Glomerular visceral epithelial cell (primary cell): ENCODE data around the gene CNTNAP2.

ENCODE experiments used
- DNase-seq: peaks from one replicate; pipeline ENCODE4 v3.0.0-alpha.2; 2016; ENCODE audit errors: extremely low spot score

CNTNAP2 gene

DNA sequence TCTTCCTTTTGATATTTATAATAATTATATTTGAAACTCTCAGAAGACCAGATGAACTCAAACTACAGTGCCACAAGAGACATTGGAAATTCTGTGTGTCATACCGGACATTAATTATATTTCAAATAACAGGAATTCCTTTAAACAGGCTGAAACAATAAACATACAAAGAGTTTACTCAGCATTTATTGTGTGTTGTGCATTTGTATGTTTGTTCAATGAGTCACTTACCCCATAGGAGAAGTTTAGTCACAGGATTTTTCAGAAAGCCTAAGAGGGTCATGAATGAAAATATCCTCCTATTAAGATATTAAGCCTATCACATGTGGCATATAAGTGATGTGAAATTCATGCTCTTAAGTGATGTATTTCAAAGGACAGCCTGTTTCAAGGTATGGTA lies 566.8 kb downstream of the CNTNAP2 start:
- no peak for DNase-seq

DNA sequence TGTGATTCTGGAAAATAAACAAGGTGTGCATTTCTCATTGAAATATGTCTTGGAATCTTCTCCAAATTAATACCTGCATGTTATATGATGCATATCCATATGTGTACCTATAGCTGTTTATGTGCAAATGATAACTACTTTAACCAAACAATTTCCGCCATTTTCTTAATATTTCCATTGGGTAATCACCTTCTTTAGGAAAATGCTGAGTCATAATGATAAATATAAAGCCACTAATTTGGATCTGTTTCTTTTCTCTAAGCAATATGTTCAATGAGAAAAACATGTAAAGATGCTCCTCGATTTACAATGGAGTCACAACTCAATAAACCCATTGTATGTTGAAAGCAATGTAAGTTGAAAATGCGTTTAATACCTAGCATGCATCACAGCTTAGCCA lies 574.4 kb downstream of the CNTNAP2 start:
- no peak for DNase-seq

DNA sequence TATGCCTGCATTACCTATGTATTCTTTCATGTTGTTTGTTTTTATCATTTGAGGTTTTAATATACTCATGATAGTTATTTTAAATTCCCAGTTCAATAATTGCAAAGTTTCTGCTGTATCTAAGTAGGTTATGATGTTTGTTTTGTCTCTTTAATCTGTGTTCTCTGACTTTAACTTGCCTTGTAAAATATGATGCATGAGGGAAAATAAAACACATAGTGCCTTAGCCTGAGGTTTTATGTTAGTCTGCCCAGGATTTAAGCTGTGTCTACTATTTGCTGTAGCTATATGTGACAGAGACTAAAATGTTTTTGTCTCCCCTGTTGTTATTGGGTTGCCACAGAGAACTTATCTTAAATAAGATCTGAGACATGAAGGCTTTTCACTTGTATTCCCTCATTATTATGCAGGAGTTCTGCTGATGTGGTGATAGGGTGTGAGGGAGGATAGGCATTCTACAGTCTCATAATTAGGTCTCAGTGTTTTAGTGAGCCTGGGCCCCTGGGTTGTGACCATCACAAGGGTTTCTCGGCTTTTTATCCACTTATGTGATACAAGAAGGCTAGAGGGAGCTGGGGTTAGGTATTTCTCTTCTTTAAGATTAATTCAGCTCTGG lies 582.5 kb downstream of the CNTNAP2 start:
- no peak for DNase-seq

DNA sequence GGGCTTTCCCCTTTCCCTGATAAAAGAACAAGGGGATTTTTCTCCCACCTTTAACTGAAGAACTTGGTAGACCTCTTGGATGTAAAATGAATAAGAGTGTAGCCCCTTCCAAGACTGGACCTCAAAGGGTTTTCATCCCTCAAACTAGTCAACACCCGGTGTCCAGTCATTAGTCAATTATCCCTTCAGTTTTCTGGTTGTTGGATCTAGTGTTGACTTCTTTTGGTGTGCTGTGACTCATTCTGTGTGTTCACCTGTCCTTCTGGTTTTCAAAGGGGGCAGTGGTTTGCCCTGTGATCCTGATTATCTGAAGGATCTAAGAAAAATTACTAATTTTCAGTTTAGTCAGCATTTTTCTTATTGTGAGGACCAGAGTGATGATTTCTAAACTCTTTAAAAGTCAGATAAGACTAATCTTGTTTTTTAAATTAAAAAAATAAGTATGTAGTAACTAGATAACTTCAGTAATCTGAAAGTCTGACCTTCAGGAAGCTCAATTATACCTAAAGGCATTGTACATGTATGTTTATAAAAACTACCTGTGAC lies 583.5 kb downstream of the CNTNAP2 start:
- no peak for DNase-seq

DNA sequence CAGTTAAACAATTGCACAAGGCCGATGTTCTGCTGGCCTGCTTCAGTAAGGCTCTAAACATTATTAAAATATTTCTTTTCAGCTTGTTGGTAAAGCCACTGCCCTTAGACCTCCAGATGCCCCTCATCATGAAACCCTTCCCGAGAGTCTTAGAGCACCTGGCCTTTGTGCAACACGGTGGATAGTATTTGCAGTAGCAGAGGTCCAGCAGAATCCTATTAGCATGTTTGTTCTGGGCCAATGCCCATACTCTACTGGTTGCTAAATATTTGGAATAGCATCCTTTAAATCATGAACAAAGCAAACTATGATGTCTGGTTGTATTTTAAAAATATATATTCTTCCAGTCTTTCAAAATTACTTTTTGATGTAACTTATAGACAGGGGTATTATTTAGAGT lies 584.6 kb downstream of the CNTNAP2 start:
- no peak for DNase-seq

DNA sequence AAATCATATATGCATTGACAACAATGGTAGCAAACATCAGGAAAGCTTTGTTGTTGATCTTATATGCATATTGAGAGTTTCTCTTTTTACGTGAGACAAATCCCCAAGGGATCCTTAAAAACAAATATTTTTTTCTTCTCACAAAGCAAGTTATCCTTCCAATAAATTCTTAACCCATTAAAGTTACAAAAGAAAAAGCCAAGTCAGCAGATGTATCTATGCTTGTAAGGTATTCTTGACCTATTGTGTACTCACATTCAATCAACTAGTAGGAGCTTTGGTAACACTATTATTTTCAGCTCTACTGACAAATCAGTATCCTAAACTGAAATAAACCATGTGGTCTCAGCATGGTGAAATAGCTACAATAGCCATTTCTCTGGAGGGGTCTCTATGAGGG lies 586.3 kb downstream of the CNTNAP2 start:
- no peak for DNase-seq

DNA sequence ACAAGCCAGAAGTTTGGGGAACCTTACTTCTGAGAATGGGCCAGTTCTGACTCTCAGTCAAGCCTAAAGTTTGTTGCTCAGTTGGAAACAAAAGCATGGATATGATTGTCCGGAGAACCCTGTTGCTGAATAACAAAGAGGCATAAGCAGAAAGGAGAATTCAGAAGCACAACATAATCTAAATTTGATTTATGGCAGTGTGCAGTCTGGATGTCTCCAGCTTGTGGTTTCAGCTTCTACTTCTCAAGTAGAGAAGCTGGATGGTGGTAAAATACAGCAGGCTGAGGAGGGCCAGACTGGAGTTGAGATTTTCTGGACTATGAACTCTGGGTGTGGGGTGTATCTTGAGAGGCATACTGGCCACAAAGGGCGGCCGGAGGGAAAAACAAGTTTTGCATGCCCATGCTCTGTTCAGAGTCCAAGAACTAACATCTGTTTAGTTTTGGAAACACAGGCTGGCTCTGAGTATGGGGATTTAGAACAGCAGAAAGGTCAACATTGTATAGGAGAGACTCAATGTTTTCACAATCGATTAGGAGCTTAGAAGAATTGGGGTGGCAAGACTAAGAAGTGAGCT lies 592.9 kb downstream of the CNTNAP2 start:
- DNase-seq: no peak

DNA sequence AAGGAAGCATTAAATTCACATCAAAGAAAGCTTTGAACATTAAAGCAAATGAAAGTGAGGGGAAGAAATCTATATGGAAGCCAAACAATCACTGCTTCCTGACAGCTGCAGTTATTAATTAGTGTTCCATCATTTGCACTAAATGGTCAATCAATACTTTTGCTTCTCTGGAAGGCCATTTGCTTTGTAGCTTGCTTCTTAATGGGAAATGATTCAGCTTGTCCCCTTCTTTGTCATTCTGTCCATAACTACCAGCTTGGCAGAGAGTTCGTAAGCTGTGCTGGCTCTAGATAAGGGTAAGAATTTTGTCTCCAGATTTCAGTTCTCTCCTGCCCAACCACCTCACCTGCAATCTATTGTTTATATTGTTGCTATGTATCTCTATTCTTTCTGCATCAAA lies 596.6 kb downstream of the CNTNAP2 start:
- DNase-seq: no peak

DNA sequence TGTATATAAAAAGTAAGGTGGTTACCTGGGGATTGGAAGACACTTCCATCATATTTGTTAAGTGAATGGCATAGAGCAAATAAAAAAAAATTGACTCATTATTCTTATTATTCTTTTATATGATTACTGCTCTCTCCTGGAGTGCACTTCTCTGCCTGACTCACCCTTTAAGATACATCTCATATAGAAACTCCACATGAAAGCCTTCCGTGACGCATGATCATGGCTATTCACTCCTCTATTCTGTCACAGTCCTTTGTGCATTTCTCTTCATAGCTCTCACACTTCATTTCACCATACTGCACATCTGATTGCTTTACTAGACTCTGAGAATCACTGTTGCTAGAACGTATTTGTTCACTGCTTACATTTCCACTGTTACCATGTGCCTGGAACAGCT lies 597.3 kb downstream of the CNTNAP2 start:
- no peak for DNase-seq

DNA sequence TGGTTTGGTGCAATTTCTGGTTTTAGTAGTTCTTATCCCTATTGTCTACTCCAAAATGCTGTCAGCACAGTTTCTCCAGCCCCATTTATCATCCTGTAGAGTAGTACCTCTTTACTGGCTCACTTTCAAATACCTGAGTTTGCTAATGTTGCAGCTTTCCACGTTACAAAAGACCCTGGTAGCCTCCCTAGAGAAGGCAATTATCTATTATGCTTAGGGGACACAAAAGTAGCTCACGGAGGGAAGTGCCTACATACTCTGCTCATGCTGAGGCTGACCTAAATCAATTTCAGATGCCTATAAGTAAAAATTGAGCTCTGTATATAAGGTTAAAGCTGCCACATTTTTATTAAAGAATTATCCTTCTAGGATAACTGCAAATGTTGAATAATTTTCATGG lies 603.6 kb downstream of the CNTNAP2 start:
- DNase-seq: no peak

DNA sequence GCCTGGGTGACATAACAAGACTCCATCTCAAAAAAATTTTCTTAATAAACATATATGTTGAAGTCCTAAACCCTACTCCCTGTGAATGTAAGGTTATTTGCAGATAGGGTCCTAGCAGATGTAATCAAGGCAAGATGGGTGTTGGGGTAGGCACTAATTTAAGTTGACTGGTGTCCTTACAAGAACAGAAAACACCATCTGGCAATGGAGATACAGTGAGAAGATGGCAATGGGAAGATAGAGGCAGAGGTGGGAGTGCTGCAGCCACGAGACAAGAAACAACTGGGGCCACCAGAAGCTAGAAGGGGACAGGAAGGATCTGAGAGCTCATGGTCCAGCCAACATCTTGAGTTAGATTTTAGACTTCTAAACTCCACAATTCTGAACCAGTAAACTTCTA lies 606.4 kb downstream of the CNTNAP2 start:
- DNase-seq: no peak

DNA sequence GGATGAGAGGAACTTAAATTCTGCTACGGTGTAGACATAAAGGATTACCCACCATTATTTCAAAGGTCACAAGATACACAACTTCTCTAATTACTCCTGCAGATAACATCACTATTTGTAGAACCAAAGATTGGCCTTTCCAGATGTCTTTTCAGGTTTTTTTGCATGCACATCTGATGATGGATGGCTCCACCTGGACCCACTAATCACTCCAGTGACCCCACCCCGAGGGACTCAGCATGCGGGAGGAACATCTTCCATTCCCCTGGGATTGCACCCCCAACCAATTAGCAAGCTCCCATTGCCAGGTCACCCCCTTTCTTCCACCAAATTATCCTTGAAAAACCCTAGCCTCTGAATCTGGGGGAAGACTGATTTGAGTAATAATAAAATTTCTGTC lies 608.9 kb downstream of the CNTNAP2 start:
- no peak for DNase-seq

DNA sequence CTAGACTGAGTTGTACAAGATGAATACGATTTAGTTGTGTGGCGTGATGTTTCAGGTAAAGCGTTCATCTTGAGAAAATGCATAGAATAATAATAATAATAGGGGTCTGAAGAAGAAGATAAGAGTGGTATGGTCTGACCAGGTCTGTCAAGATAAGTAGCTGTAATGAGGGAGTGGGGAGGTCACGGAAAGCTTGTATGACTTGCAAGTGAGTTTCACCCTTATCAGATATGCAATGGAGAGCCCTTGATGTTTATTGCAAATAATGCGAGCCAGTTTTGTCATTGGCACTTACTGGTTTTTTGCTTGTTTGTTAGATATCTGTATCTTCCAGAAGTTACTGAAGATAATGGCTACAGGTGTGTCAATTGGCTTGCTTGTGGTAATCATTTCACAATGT lies 611.5 kb downstream of the CNTNAP2 start:
- DNase-seq: no peak

DNA sequence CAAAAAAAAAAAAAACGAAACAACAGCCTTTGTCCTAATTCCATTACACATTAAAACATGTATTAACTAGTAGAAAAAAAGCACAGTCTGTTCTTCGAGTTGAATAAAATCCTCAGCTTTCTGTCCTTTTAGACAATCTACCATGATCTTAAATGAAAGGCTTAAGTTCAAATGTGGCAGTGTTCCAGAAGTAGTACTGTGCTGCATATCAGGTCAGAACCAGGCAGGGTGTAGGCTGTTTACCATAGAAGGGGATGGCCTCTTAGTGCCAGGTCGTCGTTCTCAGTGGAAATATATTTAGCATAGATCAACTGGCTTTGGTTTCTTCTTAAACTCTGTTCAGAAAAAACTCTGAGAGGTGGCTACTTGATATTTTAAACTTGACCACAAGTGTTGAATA lies 612.0 kb downstream of the CNTNAP2 start:
- DNase-seq: no peak

DNA sequence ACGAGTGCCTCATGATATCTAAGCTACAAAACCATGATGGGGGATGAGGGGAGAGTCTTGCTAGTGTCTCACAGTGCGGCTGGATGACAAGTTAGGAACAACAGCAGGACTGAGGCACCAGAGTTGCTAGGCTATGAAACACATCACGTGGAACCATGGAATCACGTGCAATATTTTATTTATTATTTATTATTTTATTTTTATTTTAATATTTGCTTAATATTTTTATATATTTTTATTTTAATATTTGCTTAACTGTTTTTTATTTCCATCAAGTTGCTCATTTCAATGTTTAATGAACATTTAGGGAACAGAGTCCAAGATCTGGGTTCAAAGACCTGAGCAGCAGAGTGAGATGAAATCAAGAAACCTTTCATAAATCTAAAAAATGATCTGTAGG lies 614.6 kb downstream of the CNTNAP2 start:
- DNase-seq: no peak

DNA sequence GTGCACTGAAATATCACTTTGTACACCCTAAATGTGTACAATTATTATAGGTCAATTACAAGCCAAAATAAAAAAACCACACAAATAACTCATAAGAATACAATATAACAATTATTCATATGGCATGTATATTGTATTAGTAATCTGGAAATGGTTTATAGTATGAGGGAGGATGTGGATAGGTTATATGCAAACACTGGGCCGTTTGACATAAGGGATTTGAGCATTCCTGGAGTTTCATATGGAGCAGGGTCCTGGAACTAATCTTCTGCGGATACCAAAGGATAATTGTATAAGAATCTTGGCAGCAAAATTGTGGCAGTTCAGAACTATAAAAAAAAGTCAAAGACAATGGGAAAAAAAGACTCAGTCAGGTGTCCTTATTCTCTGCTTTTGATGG lies 619.4 kb downstream of the CNTNAP2 start:
- no peak for DNase-seq

DNA sequence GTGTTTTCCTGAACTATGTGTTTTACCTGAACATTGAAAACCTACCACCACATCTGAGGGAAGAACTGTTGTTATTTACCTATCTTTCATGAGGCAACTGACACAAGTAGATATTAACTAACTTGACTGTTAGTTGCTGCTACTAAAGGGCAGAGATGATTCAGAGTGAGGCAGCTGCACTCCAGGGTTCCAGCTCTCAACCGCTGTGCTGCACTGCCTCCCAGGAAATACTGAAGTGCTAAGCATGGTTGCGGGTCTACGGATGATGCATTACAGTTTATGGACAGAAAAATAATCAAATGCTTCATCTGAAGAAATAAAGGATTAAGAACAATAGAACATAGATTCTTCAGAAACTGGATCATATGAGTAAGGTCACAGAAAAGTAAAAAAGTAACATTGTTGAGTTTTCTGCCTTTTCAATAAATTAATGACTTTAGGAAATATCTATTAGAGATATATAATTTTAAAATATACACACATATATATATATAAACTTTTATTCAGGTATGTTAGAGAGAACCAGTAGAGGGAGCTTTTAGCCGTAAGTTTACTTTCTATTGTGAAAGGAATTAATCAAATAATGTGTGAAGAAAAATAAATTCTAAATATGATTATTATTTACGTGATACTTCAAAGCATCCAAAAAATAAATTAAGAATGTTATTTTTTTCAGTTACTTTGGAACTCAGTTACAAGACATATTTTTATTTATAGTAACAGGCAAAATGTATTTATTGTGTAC lies 620.0 kb downstream of the CNTNAP2 start:
- DNase-seq: no peak

DNA sequence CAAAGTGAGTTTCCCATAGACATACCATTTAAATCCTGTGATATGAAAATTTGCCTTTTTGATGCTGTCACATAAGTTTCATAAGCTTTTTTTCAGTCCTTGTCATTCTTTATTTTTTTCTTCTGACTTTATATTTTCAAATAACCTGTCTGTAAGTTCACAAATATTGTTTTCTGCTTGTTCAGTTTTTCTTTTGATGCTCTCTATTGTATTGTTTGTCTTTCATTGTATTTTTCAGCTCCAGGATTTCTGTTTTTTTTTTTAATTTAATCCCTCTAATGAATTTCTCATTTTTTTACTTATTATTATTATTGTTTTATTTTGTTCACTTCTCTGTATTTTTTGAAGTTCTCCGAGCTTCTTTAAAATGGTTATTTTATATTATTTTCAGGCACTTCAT lies 623.4 kb downstream of the CNTNAP2 start:
- DNase-seq: no peak

DNA sequence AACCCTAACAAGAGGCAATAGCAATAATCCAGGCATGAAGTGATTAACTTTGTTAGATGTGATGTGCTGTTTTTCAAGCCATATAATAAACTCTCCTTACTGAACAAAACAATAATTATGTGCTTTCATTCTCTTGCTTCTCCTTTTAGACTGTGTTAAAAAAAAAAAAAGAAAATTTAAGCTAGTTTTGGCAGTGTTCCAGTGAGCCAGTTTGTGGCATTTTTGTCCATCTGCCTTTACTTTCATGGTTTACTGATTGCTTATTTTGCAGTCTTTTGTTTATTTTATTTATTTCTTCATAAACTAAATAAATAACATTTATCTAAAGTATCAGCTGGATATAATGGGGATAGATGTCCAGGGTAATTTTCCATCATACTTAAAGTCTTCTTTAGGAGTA lies 625.3 kb downstream of the CNTNAP2 start:
- DNase-seq: no peak

DNA sequence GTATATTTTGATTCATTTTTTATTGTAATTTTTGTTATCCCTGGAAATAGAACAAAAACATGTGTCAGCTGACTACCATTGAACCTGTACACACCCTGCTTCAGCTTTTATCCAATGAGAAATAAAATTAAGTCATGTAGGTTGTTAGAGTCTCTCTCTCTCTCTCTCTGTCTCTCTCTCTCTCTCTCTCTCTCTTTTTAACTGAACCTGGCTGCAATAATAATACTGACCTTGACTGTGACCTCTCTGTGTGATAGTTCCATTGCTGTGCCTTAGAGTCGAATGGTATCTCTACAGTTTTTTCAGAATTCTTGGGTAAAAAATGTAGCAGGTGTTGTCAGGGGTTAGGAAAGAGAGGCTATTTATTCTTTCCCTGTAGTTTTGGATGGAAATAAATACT lies 637.8 kb downstream of the CNTNAP2 start:
- DNase-seq: no peak

DNA sequence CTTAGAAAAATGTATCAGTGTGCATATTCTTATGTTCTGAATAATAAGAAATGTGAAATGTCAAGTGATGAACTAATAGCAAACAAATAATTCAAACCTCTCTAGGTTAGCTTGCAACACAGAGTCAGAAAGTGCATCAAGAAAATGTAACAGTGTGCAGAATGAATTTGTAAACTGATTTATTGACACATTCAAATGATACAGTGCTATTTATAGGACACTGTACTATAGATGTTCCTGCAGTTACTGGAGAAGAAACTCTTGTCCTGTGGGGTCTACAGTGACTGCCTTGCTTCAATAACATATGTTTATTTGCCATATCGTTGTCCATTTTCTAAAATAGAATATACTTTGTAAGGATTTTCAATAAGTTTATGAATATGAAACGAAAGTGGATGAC lies 639.0 kb downstream of the CNTNAP2 start:
- DNase-seq: no peak

DNA sequence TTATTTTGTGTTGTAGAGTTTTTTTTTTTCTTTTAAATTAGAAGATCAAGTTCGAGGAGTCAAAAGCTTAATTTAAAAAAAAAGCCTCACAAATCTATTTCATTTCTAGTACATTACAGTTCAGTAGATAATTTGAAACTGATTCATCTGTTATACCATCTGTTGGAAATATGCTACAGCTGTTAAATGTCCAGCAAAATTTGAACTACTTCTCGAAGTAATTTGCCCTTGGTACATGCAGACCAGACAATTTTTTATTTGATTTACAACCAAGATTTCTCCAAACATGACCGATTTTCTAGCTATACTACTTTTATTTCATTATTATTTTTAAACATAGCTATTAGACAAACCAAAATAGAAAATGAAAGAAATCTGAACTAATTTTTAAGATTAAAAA lies 647.9 kb downstream of the CNTNAP2 start:
- no peak for DNase-seq

DNA sequence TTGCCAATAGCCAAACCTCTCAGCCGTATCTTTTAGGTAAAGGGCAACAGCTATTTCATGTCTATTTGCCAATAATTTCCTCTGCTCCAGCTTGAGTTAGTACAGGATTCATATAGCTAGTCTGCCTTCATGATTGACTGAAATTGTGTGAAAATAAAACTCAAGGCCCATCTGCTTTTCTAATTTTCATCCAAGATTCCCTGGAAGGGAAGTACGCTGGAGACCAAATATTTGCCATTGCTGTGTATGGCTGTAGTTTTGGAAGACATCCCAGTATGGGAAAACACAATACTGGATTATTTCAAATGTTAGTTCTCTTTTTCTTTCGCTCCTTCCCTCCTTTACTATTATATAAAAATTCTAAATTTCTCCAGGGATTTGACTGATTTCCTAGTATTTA lies 652.4 kb downstream of the CNTNAP2 start:
- no peak for DNase-seq
